Natural killer cell treated with Interleukin-12 subunit alpha and Interleukin-12 subunit beta and Interleukin-15 and Interleukin-18, amount 100 ng/mL, for 72 hours (primary cell): ENCODE data around the gene ZNF610. TPM values are rescaled to one million over a fixed set of nuclear protein-coding genes. Genes with fewer than 3 reads are reported as not detected.

Experiments used
- total RNA-seq, 2 donors: library from RNA; stranded (reverse); gene quantifications; one replicate each; pipeline ENCODE4 v1.2.3, GENCODE V29; 2022

ZNF610 gene
- total RNA-seq, 2 donors from 2014 or later = 0.36 to 0.74 TPM

Other genes with a start within 250 kb of the ZNF610 start
- gene ZNF841, start 240.5 kb upstream of the ZNF610 start, total RNA-seq = 10 to 100 TPM; 36.5 to 43.0 TPM
- 1 to 10 TPM; 4.8 to 7.8 TPM for gene ZNF616, start 196.3 kb upstream of the ZNF610 start, total RNA-seq
- gene ZNF836, start 164.6 kb upstream of the ZNF610 start, total RNA-seq = 10 to 100 TPM in 1 of 2 donors, 1 to 10 TPM in 1; 8.3 to 12.9 TPM
- gene PPP2R1A, start 146.2 kb upstream of the ZNF610 start, total RNA-seq = 100 to 1,000 TPM; 241 to 252 TPM
- gene ZNF766, start 66.7 kb upstream of the ZNF610 start, total RNA-seq = 10 to 100 TPM; 13.3 to 18.1 TPM
- gene ZNF480, start 39.1 kb upstream of the ZNF610 start, total RNA-seq = 10 to 100 TPM in 1 of 2 donors, 1 to 10 TPM in 1; 7.0 to 11.2 TPM
- gene ZNF880, start 33.7 kb downstream of the ZNF610 start, total RNA-seq = 10 to 100 TPM in 1 of 2 donors, 1 to 10 TPM in 1; 6.1 to 13.7 TPM
- 10 to 100 TPM in 1 of 2 donors, 1 to 10 TPM in 1; 8.3 to 12.6 TPM for gene ZNF528, start 61.6 kb downstream of the ZNF610 start, total RNA-seq
- gene ZNF534, start 92.9 kb downstream of the ZNF610 start, total RNA-seq = not detected
- gene ZNF578, start 117.3 kb downstream of the ZNF610 start, total RNA-seq = 1 to 10 TPM in 1 of 2 donors, under 1 TPM in 1; 1.00 to 1.1 TPM
- gene ZNF808, start 191.4 kb downstream of the ZNF610 start, total RNA-seq = 10 to 100 TPM; 34.6 to 42.5 TPM
- gene ZNF701, start 234.0 kb downstream of the ZNF610 start, total RNA-seq = 10 to 100 TPM; 30.7 to 33.4 TPM